Cardiac muscle cell (in vitro differentiated cells and primary cell): Measurements from ENCODE around the gene PHKA2. TPM values are rescaled to one million over a fixed set of nuclear protein-coding genes. Genes with fewer than 3 reads are reported as not detected.
A peak's percentile ranks its signal among the peaks of the same experiment; 100 is the strongest.

Source experiments
- DNase-seq, 2 donors: peaks; one replicate each; pipeline versions ENCODE4 v3.0.0 to v3.0.0-alpha.2; 2010 to 2017; ENCODE audit warnings: low read depth in 1 of 2, low spot score in 1 of 2
- H3K27ac ChIP-seq: fragments of 200-600 bp; sonication (generic); 2 replicates; pipeline ENCODE4 v1.5.1; 2016
- H3K27me3 ChIP-seq: fragments of 200-600 bp; sonication (generic); 2 replicates; pipeline ENCODE4 v1.6.0; 2016; ENCODE audit warnings: control low read depth
- H3K36me3 ChIP-seq: fragments of 200-600 bp; sonication (generic); 2 replicates; pipeline ENCODE4 v1.5.1; 2016; ENCODE audit warnings: control low read depth
- H3K4me1 ChIP-seq: fragments of 200-600 bp; sonication (generic); 2 replicates; pipeline ENCODE4 v1.8.1; 2017; ENCODE audit warnings: low read depth, mild to moderate bottlenecking, mixed run types
- H3K4me3 ChIP-seq: fragments of 200-600 bp; sonication (generic); 2 replicates; pipeline ENCODE4 v1.5.1; 2016; ENCODE audit warnings: mild to moderate bottlenecking
- H3K9me3 ChIP-seq: fragments of 200-600 bp; sonication (generic); 2 replicates; pipeline ENCODE4 v1.5.1; 2017; ENCODE audit warnings: low read depth, mild to moderate bottlenecking, control low read depth
- CTCF ChIP-seq: IDR thresholded peaks from 2 replicates; pipeline ENCODE4 v1.5.1; 2012; ENCODE audit warnings: low read depth, mild to moderate bottlenecking, low read length
- polyA plus RNA-seq: library from polyadenylated mRNA; unstranded; fragments of >200 nt; fragmentation: Nextera tagmentation; extraction: Ambion mirVana; gene quantifications from 2 replicates; pipeline ENCODE4 v1.2.1, GENCODE V29; 2016
- total RNA-seq: library from RNA; depleted of rRNA; stranded (reverse); fragments of >200 nt; gene quantifications from 2 replicates; pipeline ENCODE4 v1.2.3, GENCODE V29; 2016

Gene PHKA2
- total and polyA plus RNA-seq, 2 experiments from 2014 or later = 34.8 to 47.3 TPM

GRCh38 chrX:18890724-18891547 lies 93.0 kb downstream of the PHKA2 start:
- Histone ChIP-seq H3K36me3 (no peaks in the 10 kb centered on the region), H3K27ac (no peak overlapping the region), H3K27me3 (no peaks in the 10 kb centered on the region), H3K4me1 (no peaks in the 10 kb centered on the region), H3K4me3 (no peak overlapping the region), H3K9me3 (no peaks in the 10 kb centered on the region)
- DNase-seq = no peak
- no peak for TF ChIP-seq CTCF

DNA sequence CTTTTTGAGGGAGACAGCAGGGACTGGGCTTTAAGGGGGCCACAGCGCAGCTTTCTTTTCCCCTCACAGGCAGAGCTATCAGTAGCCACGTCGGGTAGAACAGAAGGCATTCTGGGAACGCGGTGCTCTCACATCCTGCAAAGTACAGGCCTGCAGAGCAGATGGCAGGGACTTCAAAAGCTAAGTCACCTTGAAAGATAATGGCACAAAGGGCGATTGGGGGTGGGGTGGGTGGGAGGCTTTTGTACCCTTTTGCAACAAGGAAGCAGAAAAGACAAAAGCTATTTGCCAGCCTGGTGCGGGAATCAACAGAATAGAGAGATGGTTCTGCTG lies 93.9 kb downstream of the PHKA2 start:
- DNase-seq = no peak
- no peak for TF ChIP-seq CTCF
- Histone ChIP-seq H3K4me1 (peaks cover 5% of the 10 kb centered on the region), H3K27me3 (no peaks in the 10 kb centered on the region), H3K27ac (no peak overlapping the region), H3K4me3 (no peak overlapping the region), H3K9me3 (no peaks in the 10 kb centered on the region), H3K36me3 (no peaks in the 10 kb centered on the region)

GRCh38 chrX:18889346-18890048 lies 94.4 kb downstream of the PHKA2 start:
- TF ChIP-seq CTCF = no peak
- no peak overlapping the region for H3K4me3 ChIP-seq
- no peaks in the 10 kb centered on the region for H3K36me3 ChIP-seq
- no peaks in the 10 kb centered on the region for H3K27me3 ChIP-seq
- H3K9me3 ChIP-seq = no peaks in the 10 kb centered on the region
- H3K27ac ChIP-seq = no peak overlapping the region
- DNase-seq = no peak
- H3K4me1 ChIP-seq = peaks cover 5% of the 10 kb centered on the region

- H3K4me1 ChIP-seq = peaks cover 5% of the 10 kb centered on the region
- DNase-seq = no peak
- H3K36me3 ChIP-seq = no peaks in the 10 kb centered on the region
- no peak overlapping the region for H3K4me3 ChIP-seq
- H3K9me3 ChIP-seq = no peaks in the 10 kb centered on the region
- TF ChIP-seq CTCF = no peak
- no peak overlapping the region for H3K27ac ChIP-seq
- no peaks in the 10 kb centered on the region for H3K27me3 ChIP-seq
Measured at GRCh38 chrX:18888281-18888680, 95.6 kb downstream of the PHKA2 start.

- Histone ChIP-seq H3K27ac (no peak overlapping the region), H3K36me3 (no peaks in the 10 kb centered on the region), H3K4me1 (peaks cover 5% of the 10 kb centered on the region), H3K27me3 (no peaks in the 10 kb centered on the region), H3K9me3 (no peaks in the 10 kb centered on the region), H3K4me3 (no peak overlapping the region)
- peak in 1 of 2 donors; percentile 16 for DNase-seq
- no peak for TF ChIP-seq CTCF
Measured at GRCh38 chrX:18887825-18888212, 96.1 kb downstream of the PHKA2 start.
